Hematopoietic multipotent progenitor cell (in vitro differentiated cells): ENCODE results near the gene KLHL3. TPM values are rescaled to one million over a fixed set of nuclear protein-coding genes. Genes with fewer than 3 reads are reported as not detected.
A peak's percentile ranks its signal among the peaks of the same experiment; 100 is the strongest.

Experiments
- DNase-seq, 3 donors: peaks; one replicate each; pipeline ENCODE4 v3.0.0-alpha.2; 2011 to 2015; ENCODE audit warnings: low read depth in 2 of 3, low spot score in 2 of 3
- total RNA-seq: library from RNA; depleted of rRNA; stranded (reverse); fragments of >200 nt; gene quantifications from one replicate; pipeline ENCODE4 v1.2.3, GENCODE V29; 2012

Gene KLHL3
- total RNA-seq, 1 donor, result 13.7 TPM

- DNase-seq, result no peak
Observed at GRCh38 chr5:137616046-137616445, 119.8 kb downstream of the KLHL3 start.

- no peak for DNase-seq
Observed at GRCh38 chr5:137615171-137615775, 120.6 kb downstream of the KLHL3 start.

DNA sequence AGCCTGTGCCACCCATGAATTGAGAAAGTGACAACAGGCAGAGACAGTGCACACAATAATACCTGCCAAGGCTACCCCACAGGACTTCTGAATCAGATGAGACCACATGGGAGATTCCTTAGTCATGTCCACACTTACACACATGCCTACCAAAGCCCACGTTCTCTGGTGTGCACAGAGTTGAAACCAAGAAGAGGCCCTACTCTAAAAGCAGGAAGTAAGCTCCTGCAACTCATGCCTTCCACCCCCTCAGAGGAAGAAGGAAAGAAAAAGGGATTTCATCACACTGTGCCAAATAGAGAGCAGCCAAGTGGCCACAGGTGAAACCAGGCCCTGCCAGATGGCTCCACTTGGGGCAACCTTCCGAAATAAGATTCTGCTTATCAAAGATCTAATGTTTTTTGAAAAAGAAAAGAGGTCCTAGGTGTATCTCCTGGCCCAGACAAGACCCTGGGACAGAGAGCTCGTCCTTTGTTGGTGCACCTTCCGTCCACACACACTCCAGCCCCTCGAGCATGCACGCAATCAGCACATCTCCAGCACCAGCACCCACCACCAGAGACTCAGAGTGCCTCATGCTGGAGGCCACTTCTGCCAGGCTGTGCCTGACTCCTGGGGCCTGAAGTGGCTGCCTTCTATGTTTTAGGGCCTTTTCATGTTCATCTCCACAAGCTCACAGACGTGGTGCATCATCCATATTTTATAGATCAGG lies 122.2 kb downstream of the KLHL3 start:
- peak in 1 of 3 donors; percentile 32 for DNase-seq

DNA sequence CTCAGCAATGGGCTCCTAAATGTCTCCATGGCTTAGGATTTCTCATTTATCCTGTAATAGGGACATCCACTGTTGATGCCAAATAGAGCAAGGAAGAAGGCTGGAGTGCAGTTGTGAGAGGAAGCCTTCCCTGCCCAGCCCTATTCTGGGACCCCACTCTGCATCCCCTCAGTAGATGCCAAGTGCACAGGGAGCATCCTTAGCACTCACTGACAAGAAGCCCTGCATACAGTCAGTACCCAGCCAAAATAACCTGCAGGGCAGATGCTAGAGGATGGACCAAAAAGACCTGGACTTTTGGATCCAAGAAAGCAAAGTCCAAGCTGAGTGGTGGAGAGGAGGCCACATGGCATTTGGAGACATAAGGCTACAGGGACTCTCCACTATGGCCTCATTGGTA lies 123.3 kb downstream of the KLHL3 start:
- DNase-seq, result no peak

DNA sequence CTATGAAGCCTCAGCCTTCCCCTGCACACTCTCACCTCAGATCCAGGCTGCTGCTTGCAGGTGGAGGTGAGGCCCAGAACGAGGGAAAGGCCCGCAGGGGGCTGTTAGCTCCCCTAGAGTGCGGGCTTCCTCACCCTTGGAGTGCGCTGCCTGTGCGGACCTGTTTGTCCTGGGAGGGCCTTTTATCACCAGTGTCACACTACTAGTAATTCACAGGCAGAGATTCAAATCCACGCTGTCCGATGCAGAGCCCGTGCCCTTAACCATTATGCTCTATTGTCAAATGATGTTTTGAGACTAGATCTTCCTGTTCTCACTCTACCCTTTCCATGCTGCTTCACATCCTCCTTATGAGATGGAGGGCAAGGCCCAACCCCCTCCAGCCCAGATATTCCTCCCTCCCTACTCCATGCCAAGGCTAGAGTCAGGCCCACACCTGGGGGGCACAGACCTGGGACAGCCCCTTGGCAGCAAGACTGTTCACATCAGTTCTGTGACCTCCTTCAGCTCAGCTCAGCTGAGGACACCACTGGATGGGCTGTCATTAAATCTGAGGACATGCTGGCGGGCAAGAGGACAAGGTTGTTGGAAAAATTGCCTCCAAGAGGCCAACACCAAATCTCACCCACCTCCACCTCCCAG lies 124.0 kb downstream of the KLHL3 start:
- no peak for DNase-seq

GRCh38 chr5:137611011-137611580 lies 124.8 kb downstream of the KLHL3 start:
- no peak for DNase-seq

DNA sequence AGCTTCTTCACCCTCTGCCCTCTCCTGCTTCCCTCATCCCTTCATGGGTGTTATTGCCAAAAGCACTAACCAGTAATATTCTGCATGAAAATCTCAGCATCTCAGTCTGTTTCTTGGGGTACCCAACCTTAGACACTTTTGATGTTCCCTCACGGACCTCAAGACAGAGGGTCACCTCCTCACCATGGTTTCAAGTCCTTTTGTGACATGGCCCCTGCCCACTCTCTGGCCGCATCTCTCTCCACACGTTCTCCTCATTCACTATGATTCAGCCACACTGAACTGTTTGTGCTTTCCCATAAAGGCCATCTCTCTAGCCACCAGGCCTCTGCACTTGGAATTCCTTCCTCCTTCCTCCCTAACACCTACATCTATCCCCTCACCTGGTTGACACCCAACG lies 125.3 kb downstream of the KLHL3 start:
- DNase-seq, result no peak

DNA sequence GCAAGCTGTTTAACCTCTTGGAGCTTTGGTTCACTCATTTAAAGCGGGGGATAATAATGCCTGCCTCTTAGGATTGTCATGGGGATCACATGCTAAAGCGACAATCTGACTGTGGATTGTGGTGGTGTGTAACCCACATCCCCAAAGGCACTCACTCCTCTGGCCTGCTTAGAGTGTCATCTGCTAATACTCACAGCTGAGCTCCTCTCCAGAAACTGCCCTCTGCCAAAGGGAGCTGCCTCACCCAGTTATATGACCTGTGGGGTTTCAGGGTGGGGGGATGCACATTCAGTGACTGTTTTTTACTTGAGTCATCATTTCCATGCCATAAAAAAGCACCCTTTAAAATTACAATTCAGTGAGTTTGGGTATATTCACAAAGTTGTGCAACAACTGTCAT lies 126.8 kb downstream of the KLHL3 start:
- no peak for DNase-seq

DNA sequence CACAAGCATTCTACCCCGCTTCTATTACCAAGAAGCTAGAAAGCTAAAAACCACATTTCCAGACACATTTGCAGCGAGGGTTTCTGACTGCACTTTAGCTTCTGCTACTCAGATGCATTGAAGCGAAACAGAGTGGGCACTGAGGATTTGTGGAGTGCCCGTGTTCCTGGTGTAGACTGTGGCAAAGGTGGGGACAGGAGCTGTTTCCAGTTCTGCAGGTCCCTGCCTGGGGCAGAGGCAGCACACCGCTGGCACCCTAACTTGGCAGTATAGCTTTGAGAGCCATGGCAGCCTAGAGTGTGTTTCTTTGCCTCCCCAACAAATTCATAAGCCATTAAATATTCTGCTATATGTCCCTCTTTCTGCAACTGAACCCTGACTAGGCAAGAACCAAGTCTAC lies 128.1 kb downstream of the KLHL3 start:
- DNase-seq, result no peak

DNA sequence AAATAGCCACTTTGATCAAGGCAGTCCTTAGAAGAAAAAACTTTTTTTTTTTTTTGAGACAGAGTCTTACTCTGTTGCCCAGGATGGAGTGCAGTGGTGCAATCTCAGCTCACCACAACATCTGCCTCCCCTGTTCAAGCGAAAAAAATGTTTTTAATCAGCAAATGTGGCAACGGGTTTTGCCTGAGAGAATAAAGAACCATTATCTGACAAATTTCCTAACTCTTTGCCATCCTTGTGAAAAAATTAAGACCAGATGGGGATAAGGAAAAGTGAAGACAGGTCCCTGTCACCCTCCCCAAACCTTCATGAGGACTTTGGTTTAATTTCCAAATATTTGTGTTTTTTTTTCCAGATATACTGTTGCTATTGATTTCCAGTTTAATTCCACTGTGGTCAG lies 129.5 kb downstream of the KLHL3 start:
- no peak for DNase-seq

DNA sequence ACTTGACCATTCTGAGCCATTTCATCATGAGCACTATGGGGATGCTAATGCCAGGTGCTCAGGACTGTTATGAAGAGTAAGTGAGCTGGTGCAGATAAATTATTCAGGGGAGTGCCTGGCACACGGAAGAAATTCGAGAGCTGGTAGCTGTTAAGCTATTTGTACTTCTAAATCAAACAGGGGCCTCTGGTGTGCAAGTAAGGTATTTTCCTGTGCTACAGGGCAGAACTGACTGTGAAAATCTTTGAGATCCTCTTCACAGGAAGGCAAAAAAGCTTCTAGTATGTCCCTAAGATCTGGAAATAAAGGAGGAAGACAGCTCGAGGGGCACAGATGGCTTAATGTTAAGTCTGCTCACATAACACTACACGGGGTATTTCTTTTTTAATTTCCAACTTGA lies 130.5 kb downstream of the KLHL3 start:
- DNase-seq, result peak in 1 of 3 donors; percentile 60

GRCh38 chr5:137604348-137605095 lies 131.4 kb downstream of the KLHL3 start:
- DNase-seq, result peak in 2 of 3 donors; percentile 55 to 81

- DNase-seq, result no peak
Observed at GRCh38 chr5:137603891-137604290, 132.0 kb downstream of the KLHL3 start.

GRCh38 chr5:137603356-137603755 lies 132.5 kb downstream of the KLHL3 start:
- DNase-seq, result no peak

DNA sequence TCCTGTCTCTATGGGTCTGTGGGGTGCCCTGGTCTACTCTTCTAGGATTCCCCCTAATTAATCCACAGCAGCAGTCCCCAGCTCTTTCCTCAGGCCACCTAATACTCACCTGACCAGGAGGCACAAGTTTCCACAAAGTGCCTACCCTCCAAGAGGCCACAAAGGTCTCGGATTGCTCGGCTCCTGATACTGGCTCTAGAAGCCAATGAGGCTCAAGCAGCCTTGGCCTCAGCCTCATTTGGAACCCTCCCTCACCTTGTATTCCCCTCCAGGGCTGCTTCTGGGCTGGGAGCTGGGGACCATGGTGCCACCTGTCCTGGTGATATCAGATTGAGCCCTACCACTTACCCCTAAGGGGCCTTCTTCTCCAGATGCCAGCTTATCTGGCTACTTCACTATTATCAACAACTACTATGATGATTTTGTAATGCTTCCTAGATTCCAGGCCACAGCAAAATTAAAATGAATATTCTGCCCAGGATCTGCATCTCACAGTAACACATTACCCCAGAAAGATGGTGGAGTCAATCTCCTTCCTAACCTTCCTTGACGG lies 133.1 kb downstream of the KLHL3 start:
- DNase-seq, result no peak

DNA sequence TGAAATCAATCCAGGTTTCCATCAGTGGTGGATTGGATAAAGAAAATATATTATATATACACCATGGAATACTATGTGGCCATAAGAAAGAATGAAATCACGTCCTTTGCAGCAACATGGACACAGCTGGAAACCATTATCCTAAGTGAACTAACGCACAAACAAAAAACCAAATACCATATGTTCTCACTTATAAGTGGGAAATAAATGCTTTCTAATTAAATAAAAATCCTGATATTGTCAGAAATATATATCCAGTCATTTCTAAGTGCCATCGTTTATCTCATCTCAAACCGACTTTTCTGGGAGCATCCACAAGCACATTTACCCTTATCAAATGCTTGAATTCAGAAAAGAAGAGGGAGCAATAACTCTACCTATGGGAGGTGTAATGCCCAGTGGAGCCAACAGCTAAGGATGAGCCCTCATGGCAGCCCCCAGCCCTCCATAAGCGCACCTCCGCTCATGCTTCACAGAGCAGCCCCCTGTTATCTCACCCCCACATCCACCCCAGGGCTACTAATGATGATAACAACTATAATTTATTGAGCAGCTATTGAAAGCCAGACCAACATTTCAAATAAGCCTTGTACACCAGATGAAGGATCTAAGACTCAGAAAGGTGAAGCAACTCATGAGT lies 135.0 kb downstream of the KLHL3 start:
- no peak for DNase-seq

GRCh38 chr5:137599457-137599856 lies 136.4 kb downstream of the KLHL3 start:
- no peak for DNase-seq

- peak in 1 of 3 donors; percentile 48 for DNase-seq
Observed at GRCh38 chr5:137598399-137598798, 137.5 kb downstream of the KLHL3 start.

DNA sequence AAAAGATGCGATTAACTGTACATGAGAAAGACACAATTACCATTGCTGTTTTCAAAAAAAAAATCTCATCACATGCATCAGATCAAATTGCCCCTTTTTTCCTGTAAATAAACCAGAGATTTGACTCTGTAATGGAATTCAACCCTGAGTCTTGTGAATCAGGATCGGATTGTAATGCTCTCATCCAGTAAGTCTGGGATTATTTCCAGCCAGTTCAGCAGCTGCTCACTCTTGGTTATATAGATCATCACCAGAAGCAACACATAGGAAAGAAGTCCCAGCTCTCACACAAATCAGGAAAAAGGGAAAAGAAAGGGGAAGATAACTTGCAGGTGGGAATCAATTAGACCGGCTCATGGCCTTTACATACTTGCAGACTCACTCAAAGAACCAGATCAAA lies 138.9 kb downstream of the KLHL3 start:
- no peak for DNase-seq

- no peak for DNase-seq
Observed at GRCh38 chr5:137595396-137596079, 140.4 kb downstream of the KLHL3 start.
